ENCODE results near the gene KSR2. TPM values are rescaled to one million over a fixed set of nuclear protein-coding genes. Genes with fewer than 3 reads are reported as not detected.

The KSR2 gene
- total RNA-seq, 4 donors from 2014 or later, result under 0.01 to 0.08 (median under 0.01) TPM; not detected in 1

- no peak for TF ChIP-seq POLR2A (IDR thresholded peaks at IDR 0.05)
- TF ChIP-seq EP300 (IDR thresholded peaks at IDR 0.05), result no peak
- no peak for TF ChIP-seq POLR2AphosphoS5 (IDR thresholded peaks at IDR 0.05)
- no peak for TF ChIP-seq CTCF (IDR thresholded peaks at IDR 0.05)
- Histone ChIP-seq H3K36me3 (no peaks in the 10 kb centered on the region), H3K4me3 (no peak overlapping the region), H3K9me3 (peaks cover 0 to 7% (median 0%) of the 10 kb centered on the region in 3 donors), H3K27me3 (peaks cover 55% of the 10 kb centered on the region), H3K4me1 (no peaks in the 10 kb centered on the region), H3K27ac (no peak overlapping the region)
- WGBS, 2 donors (ENCODE audit: low coverage in 1 of 2), result 74 to 86% methylated on average over 4 of the region's 4 CpGs
- no peak for ATAC-seq
Measured at GRCh38 chr12:117469883-117470483, 498.8 kb downstream of the KSR2 start.

- no peak for ATAC-seq
- H3K4me1 ChIP-seq, result no peaks in the 10 kb centered on the region
- H3K4me3 ChIP-seq, result no peak overlapping the region
- H3K36me3 ChIP-seq, result no peaks in the 10 kb centered on the region
- H3K27me3 ChIP-seq, result peaks cover 49% of the 10 kb centered on the region
- H3K27ac ChIP-seq, result no peak overlapping the region
- peaks cover 0 to 7% (median 0%) of the 10 kb centered on the region in 3 donors for H3K9me3 ChIP-seq
- TF ChIP-seq CTCF (IDR thresholded peaks at IDR 0.05) (no peak), POLR2A (IDR thresholded peaks at IDR 0.05) (no peak), POLR2AphosphoS5 (IDR thresholded peaks at IDR 0.05) (no peak), EP300 (IDR thresholded peaks at IDR 0.05) (no peak)
- 45% methylated on average over 2 of the region's 3 CpGs; no CpG with 5 or more reads in 1 of the 2 donors for WGBS, 2 donors (ENCODE audit: low coverage in 1 of 2)
Measured at GRCh38 chr12:117468016-117468415, 500.8 kb downstream of the KSR2 start.

GRCh38 chr12:117467588-117467987 lies 501.2 kb downstream of the KSR2 start:
- ATAC-seq, result no peak

GRCh38 chr12:117466677-117467362 lies 502.0 kb downstream of the KSR2 start:
- Histone ChIP-seq H3K27ac (no peak overlapping the region), H3K27me3 (peaks cover 46% of the 10 kb centered on the region), H3K36me3 (no peaks in the 10 kb centered on the region), H3K4me3 (no peak overlapping the region), H3K4me1 (no peaks in the 10 kb centered on the region), H3K9me3 (peaks cover 0 to 7% (median 0%) of the 10 kb centered on the region in 3 donors)
- TF ChIP-seq CTCF (IDR thresholded peaks at IDR 0.05), result no peak
- TF ChIP-seq POLR2AphosphoS5 (IDR thresholded peaks at IDR 0.05), result no peak
- ATAC-seq, result no peak
- 20 to 70% methylated on average over 1 to 2 of the region's 20 CpGs for WGBS, 2 donors (ENCODE audit: low coverage in 1 of 2)

More at GRCh38 chr12:117467588-117467987, 501.2 kb downstream of the KSR2 start:
- no peaks in the 10 kb centered on the region for H3K36me3 ChIP-seq
- TF ChIP-seq POLR2AphosphoS5 (IDR thresholded peaks at IDR 0.05) (no peak), CTCF (IDR thresholded peaks at IDR 0.05) (no peak), POLR2A (IDR thresholded peaks at IDR 0.05) (no peak), EP300 (IDR thresholded peaks at IDR 0.05) (no peak)
- no peaks in the 10 kb centered on the region for H3K4me1 ChIP-seq
- no peak overlapping the region for H3K27ac ChIP-seq
- H3K4me3 ChIP-seq, result no peak overlapping the region
- H3K27me3 ChIP-seq, result peaks cover 46% of the 10 kb centered on the region
- H3K9me3 ChIP-seq, result peaks cover 0 to 7% (median 0%) of the 10 kb centered on the region in 3 donors

- TF ChIP-seq EP300 (IDR thresholded peaks at IDR 0.05) (no peak), POLR2AphosphoS5 (IDR thresholded peaks at IDR 0.05) (no peak), CTCF (IDR thresholded peaks at IDR 0.05) (no peak), POLR2A (IDR thresholded peaks at IDR 0.05) (no peak)
- ATAC-seq, result no peak
- no peak overlapping the region for H3K27ac ChIP-seq
- WGBS, 2 donors (ENCODE audit: low coverage in 1 of 2), result 100% methylated on average over 1 of the region's 3 CpGs; no CpG with 5 or more reads in 1 of the 2 donors
- H3K36me3 ChIP-seq, result no peaks in the 10 kb centered on the region
- H3K4me3 ChIP-seq, result no peak overlapping the region
- peaks cover 26% of the 10 kb centered on the region for H3K27me3 ChIP-seq
- no peaks in the 10 kb centered on the region for H3K9me3 ChIP-seq
- no peaks in the 10 kb centered on the region for H3K4me1 ChIP-seq
Measured at GRCh38 chr12:117461732-117462131, 507.1 kb downstream of the KSR2 start.
